ENCODE measurements around the gene MANF.
A peak's percentile ranks its signal among the peaks of the same experiment; 100 is the strongest.

MANF gene

GRCh38 chr3:51390246-51391074 is 5.4 kb downstream of the MANF start:
- no peak for DNase-seq (ENCODE audit: low spot score)

DNA sequence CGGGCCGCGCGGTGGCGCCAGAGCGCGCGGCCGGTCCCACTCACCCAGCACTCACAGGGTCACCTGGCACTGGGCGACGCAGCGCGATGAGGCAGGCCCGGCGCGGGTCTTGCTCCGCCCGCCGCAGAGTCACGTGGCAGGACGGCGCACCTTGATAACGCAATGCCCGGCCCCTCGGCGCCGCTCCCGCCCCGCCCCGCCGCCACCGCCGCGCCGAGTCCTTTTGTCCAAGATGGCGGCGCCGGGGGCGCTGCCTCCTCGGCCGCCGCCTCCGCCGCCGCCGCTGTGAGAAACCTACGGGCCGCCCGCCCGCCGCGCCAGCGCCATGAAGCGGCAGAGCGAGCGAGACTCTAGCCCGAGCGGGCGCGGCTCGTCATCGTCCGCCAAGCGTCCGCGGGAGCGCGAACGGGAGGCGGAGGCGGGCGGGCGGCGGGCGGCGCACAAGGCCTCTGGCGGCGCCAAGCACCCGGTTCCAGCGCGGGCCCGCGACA is 6.0 kb downstream of the MANF start, which contains the start of gene RBM15B:
RBM15B (plus strand) TSS at position 211 of the 491 bp plus-strand sequence; CDS start at position 326, 115 bp downstream.
- peak; percentile 96 for DNase-seq (ENCODE audit: low spot score)

- no peak for DNase-seq (ENCODE audit: low spot score)
Measured at GRCh38 chr3:51391566-51392354, 6.7 kb downstream of the MANF start.

- DNase-seq (ENCODE audit: low spot score): no peak
Measured at GRCh38 chr3:51392355-51393133, 7.5 kb downstream of the MANF start.

DNA sequence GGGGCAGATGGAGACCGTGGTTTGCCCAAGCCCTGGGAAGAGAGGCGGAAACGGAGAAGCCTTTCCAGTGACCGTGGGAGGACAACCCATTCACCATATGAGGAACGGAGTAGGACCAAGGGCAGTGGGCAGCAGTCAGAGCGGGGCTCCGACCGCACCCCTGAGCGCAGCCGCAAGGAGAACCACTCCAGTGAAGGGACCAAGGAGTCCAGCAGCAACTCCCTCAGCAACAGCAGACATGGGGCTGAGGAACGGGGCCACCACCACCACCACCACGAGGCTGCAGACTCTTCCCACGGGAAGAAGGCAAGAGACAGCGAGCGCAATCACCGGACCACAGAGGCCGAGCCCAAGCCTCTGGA is 8.0 kb downstream of the MANF start:
- no peak for DNase-seq (ENCODE audit: low spot score)

DNA sequence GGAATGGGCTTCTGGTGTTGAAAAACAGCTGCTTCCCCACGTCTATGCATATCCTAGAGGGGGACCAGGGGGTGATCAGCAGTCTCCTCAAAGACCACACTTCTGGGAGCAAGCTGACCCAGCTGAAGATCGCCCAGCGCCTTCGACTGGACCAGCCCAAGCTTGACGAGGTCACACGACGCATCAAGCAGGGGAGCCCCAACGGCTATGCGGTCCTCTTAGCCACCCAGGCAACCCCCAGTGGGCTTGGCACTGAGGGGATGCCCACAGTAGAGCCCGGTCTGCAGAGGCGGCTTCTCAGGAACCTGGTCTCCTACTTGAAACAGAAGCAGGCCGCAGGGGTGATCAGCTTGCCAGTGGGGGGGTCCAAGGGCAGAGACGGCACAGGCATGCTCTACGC is 8.5 kb downstream of the MANF start:
- DNase-seq (ENCODE audit: low spot score): no peak

- DNase-seq (ENCODE audit: low spot score): no peak
Measured at GRCh38 chr3:51394541-51394940, 9.4 kb downstream of the MANF start.

DNA sequence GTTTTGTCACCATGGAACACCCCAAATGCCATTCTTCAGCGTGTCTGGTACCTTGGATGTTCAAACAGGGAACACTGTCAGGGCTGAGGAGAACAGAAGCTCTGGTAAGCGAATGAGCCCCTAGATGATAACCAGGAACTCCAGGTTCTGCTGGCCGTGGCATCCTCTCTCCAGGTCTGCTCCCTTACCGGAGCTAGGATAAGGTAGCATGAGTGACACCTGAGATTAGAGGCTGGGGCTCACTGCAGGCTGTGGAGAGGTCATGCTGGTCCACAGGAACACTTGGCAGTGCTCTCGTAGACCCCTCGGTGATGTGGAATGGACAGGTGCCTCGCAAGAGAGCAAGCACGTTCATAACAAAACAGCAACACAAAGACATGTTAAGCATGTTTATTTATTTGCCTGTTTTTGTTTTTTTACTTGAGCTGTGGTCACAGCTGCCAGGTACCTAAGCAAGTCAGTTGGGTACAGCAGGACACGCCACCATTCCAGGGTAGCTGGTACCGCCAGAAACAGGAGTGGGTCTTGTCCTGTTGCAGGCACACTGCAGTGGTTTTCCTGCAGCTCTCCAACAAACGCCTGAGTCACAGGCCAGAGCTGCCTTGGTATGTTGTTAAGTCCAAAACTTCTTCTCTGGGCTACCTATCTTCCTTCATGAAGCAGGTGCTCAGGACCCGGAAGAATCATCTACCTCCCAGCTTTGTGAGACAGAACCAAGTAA is 10.6 kb downstream of the MANF start:
- DNase-seq (ENCODE audit: low spot score): no peak

GRCh38 chr3:51396401-51396800 is 11.3 kb downstream of the MANF start:
- DNase-seq (ENCODE audit: low spot score): no peak

GRCh38 chr3:51397392-51397791 is 12.3 kb downstream of the MANF start:
- DNase-seq (ENCODE audit: low spot score): no peak

DNA sequence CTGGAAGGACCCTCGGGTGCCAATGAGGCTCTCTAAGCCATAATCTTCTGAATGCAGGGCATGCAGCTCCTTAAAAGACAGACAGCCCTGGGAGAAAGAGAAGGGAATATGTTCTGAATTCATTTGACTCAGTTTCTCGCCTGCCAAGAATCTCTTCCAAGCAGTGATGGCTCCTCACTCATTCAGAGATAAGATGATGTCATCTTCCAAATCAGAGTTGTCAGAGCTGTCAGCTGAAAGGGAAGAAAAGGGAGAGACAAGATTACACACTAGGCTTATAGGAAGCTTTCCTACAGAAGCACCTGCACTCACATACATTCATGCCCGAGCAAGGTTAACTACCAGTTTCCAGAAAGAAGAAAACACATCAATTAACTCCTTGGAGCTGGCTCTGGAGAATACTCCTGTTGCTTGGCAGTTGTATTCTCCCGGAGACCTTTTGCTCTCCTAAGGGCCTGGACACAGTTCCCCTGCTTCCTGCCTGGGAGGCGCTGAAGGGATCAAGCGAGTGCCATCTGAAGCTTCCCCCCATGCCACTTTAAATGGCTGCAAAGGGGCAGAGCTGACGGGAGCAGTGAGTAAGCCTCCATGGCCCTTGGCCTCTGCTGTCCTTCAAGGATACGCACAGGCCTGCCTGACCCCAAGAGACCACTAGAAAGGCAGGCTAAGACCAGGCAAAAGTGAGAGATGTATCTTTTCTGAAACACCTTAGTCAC is 13.7 kb downstream of the MANF start:
- DNase-seq (ENCODE audit: low spot score): no peak

GRCh38 chr3:51400166-51400565 is 15.1 kb downstream of the MANF start:
- no peak for DNase-seq (ENCODE audit: low spot score)

- no peak for DNase-seq (ENCODE audit: low spot score)
Measured at GRCh38 chr3:51401735-51402134, 16.6 kb downstream of the MANF start.

DNA sequence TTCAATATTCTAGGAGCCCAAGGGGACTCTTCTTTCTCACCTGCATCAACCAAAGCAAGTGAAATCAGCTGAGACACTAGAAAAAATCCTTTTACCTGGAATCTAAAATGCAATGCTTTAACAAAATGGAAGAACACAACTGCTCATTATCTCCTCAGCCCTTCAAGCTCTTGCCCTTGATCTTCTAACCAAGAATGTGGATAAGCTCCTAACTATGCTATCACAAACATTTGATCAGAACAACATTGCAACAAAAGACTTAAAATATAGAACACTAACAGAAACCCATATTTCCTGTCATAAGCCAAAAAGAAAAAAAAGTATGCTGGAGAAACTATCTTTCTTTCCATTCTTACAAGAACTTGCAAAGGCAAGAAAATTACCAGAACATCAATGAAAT is 18.6 kb downstream of the MANF start:
- DNase-seq (ENCODE audit: low spot score): no peak

DNA sequence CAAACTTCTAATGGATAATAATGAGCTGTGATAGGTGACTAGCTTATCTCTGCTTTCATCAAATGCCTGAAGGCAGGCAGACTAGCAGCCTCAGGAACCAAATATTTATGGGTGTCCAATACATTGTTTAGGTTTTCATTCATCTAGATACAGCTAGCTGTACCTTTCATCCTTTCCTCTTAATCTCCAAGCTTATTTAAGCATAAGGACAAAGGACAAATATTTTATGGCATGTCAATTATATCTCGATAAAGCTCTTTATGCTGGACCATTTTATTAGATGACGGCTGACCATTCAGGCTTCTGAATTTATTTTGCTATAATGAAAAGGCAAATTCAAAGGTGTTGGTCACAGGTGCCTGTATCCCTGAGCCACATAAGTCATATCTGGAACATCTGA is 22.9 kb downstream of the MANF start:
- no peak for DNase-seq (ENCODE audit: low spot score)

- DNase-seq (ENCODE audit: low spot score): no peak
Measured at GRCh38 chr3:51408813-51409212, 23.7 kb downstream of the MANF start.

- DNase-seq (ENCODE audit: low spot score): no peak
Measured at GRCh38 chr3:51422211-51422610, 37.1 kb downstream of the MANF start.

DNA sequence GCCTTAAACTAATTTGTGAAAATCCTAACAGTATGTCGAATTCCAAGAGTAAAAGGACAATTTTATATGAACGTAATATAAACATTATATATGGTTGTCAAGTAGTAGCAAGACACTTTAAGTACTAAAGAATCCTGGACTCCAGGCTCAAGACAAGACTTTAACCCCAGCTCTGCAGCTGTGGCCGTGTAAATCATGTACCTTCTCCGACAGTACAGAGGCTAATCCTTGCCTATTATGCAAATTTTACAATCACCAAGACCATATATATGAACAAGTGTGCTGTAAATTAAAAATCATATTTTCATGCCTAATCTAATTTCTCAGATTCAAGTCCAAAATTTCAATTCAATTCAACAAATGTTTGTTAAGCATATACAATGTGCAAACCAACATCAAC is 41.8 kb downstream of the MANF start:
- no peak for DNase-seq (ENCODE audit: low spot score)

- DNase-seq (ENCODE audit: low spot score): no peak
Measured at GRCh38 chr3:51429138-51429537, 44.0 kb downstream of the MANF start.

- DNase-seq (ENCODE audit: low spot score): no peak
Measured at GRCh38 chr3:51434110-51434509, 49.0 kb downstream of the MANF start.

DNA sequence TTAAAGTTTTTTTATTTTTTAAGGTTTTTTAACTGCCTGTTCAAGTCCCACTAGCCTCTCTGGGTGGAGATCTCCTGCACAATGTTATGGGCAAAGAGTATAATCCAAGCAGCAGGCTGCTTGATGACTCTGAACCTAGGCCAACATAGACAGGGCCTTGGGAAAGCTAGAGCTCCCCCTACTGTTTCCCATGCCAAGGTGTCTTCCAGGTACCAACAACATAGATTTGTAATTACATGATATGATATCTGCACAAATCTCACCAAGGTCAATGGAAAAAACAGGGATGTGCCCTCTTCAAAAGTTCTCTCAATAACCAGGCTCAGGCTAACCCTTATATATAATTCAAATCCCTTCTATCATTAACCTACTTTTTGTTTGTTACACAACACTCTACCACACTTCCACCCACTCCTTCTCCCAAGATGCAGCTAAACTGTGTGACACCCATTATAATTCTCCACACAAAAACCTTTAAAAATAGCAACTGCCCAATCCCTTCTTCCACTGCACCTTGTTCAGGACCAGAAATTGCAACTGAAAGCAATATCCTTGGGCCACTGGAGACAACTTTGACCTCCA is 49.7 kb downstream of the MANF start:
- peak; percentile 16 for DNase-seq (ENCODE audit: low spot score)
